H1 (cell line): ENCODE results near the gene SPN. TPM values are rescaled to one million over a fixed set of nuclear protein-coding genes. Genes with fewer than 3 reads are reported as not detected.

Experiments
- CTCF ChIA-PET: fragments of 300-600 bp; sonication (Branson Sonifier 250); formaldehyde crosslinking; loops from one replicate; lab custom pipeline; 2021; ENCODE audit not compliant: partially characterized antibody; lab: Charles Lee
- POLR2A ChIA-PET: fragments of 300-600 bp; sonication (Branson Sonifier 250); formaldehyde crosslinking; loops from one replicate; lab custom pipeline; 2021; ENCODE audit warnings: inconsistent platforms; ENCODE audit not compliant: partially characterized antibody; lab: Charles Lee
- DNase-seq, 2 experiments: peaks; one replicate each; pipeline versions ENCODE4 v3.0.0 to v3.0.0-alpha.2; 2010 to 2022; ENCODE audit warnings: low spot score in 2 of 2, low read depth in 1 of 2, mixed read lengths in 1 of 2
- FAIRE-seq: peaks from 2 replicates; lab custom pipeline; 2011; peaks lifted over from hg19 to GRCh38; lab: Jason Lieb, UNC
- H2AFZ ChIP-seq: 2 replicates; pipeline ENCODE4 v1.8.1; 2012; ENCODE audit warnings: low read length, inconsistent platforms
- H2AK5ac ChIP-seq: 2 replicates; pipeline ENCODE4 v1.6.1; 2013; ENCODE audit warnings: low read depth, low read length
- H2BK120ac ChIP-seq: replicated peaks from 2 replicates; pipeline ENCODE3; 2013; ENCODE audit warnings: low read depth, low read length, inconsistent platforms
- H2BK12ac ChIP-seq: 2 replicates; pipeline ENCODE4 v1.6.1; 2013; ENCODE audit warnings: low read depth, low read length
- H2BK15ac ChIP-seq: 2 replicates; pipeline ENCODE4 v1.6.1; 2013; ENCODE audit warnings: low read length
- H2BK20ac ChIP-seq: 2 replicates; pipeline ENCODE4 v1.6.1; 2013; ENCODE audit warnings: low read length
- H2BK5ac ChIP-seq: 2 replicates; pipeline ENCODE4 v1.6.1; 2013; ENCODE audit warnings: low read depth, low read length
- H3K14ac ChIP-seq: 2 replicates; pipeline ENCODE4 v1.6.1; 2013; ENCODE audit warnings: inconsistent platforms; ENCODE audit not compliant: insufficient read length
- H3K18ac ChIP-seq: 2 replicates; pipeline ENCODE4 v1.6.1; 2013; ENCODE audit warnings: low read length; ENCODE audit errors: extremely low read depth
- H3K23ac ChIP-seq: 2 replicates; pipeline ENCODE4 v1.6.1; 2013; ENCODE audit warnings: inconsistent platforms; ENCODE audit not compliant: insufficient read length
- H3K23me2 ChIP-seq: 2 replicates; pipeline ENCODE4 v1.6.1; 2013; ENCODE audit warnings: low read depth, low read length
- H3K27ac ChIP-seq: 2 replicates; pipeline ENCODE4 v1.6.1; 2011; ENCODE audit warnings: low read depth, low read length, inconsistent platforms
- H3K27me3 ChIP-seq, 4 experiments: replicated peaks in 1 of 4; 1 replicate in 1 of 4; 2 replicates in 3 of 4; pipeline versions ENCODE4 v1.6.1 to v1.8.1; 2011 to 2013; ENCODE audit warnings: low read length in 3 of 4, mild to moderate bottlenecking in 3 of 4, inconsistent platforms in 2 of 4, mixed read lengths in 2 of 4, moderate library complexity in 1 of 4; ENCODE audit not compliant: control insufficient read depth in 3 of 4, insufficient read depth in 3 of 4; ENCODE audit errors: extremely low read depth in 1 of 4
- H3K36me3 ChIP-seq, 4 experiments: 2 replicates each; pipeline versions ENCODE4 v1.6.1 to v1.8.1; 2011 to 2013; ENCODE audit warnings: mild to moderate bottlenecking in 4 of 4, low read length in 3 of 4, moderate library complexity in 2 of 4, control low read depth in 1 of 4, inconsistent platforms in 1 of 4; ENCODE audit not compliant: insufficient read depth in 4 of 4, control insufficient read depth in 2 of 4
- H3K4ac ChIP-seq: replicated peaks from 2 replicates; pipeline ENCODE3; 2013; ENCODE audit warnings: low read length, low read depth, mixed read lengths, inconsistent platforms; ENCODE audit not compliant: insufficient read length
- H3K4me1 ChIP-seq, 4 experiments: replicated peaks in 1 of 4; 1 replicate in 1 of 4; 2 replicates in 3 of 4; pipeline versions ENCODE4 v1.6.1 to v1.8.1; 2011 to 2013; ENCODE audit warnings: low read length in 3 of 4, inconsistent platforms in 2 of 4, mixed read lengths in 1 of 4; ENCODE audit not compliant: insufficient read depth in 4 of 4, control insufficient read depth in 3 of 4
- H3K4me2 ChIP-seq, 2 experiments: 2 replicates each; pipeline versions ENCODE4 v1.6.1 to v1.8.1; 2011 to 2013; ENCODE audit warnings: low read depth in 2 of 2, low read length in 2 of 2, control low read depth in 1 of 2, inconsistent platforms in 1 of 2, mild to moderate bottlenecking in 1 of 2; ENCODE audit not compliant: insufficient read depth in 1 of 2
- H3K4me3 ChIP-seq, 4 experiments: fragments of 200-600, 300-600 bp in 1 of 4; sonication (generic), shearing (Covaris generic), sonication (Bioruptor Twin) in 1 of 4; 2 replicates each; pipeline versions ENCODE4 v1.5.1 to v1.8.1; 2011 to 2016; ENCODE audit warnings: low read length in 4 of 4, low read depth in 3 of 4, control low read depth in 2 of 4, inconsistent platforms in 2 of 4, mild to moderate bottlenecking in 2 of 4, mixed read lengths in 1 of 4, moderate library complexity in 1 of 4; ENCODE audit not compliant: insufficient read depth in 2 of 4; ENCODE audit errors: extremely low read depth in 1 of 4
- H3K56ac ChIP-seq: replicated peaks from 2 replicates; pipeline ENCODE3; 2013; ENCODE audit warnings: low read depth, mild to moderate bottlenecking, mixed read lengths, low read length, inconsistent platforms; ENCODE audit not compliant: insufficient read length
- H3K79me1 ChIP-seq: 2 replicates; pipeline ENCODE4 v1.6.1; 2013; ENCODE audit warnings: low read depth, low read length, control low read depth
- H3K79me2 ChIP-seq, 2 experiments: 2 replicates each; pipeline versions ENCODE4 v1.6.1 to v1.8.1; 2012 to 2013; ENCODE audit warnings: low read length in 2 of 2, mild to moderate bottlenecking in 2 of 2, inconsistent platforms in 1 of 2; ENCODE audit not compliant: insufficient read depth in 2 of 2, control insufficient read depth in 1 of 2
- H3K9ac ChIP-seq, 4 experiments: replicated peaks in 1 of 4; 1 replicate in 1 of 4; 2 replicates in 3 of 4; pipeline versions ENCODE4 v1.6.1 to v1.8.1; 2011 to 2013; ENCODE audit warnings: low read depth in 3 of 4, low read length in 3 of 4, control low read depth in 2 of 4, mild to moderate bottlenecking in 2 of 4, moderate library complexity in 2 of 4, inconsistent platforms in 1 of 4; ENCODE audit errors: extremely low read depth in 1 of 4
- H3K9me3 ChIP-seq, 2 experiments: 2 replicates each; pipeline versions ENCODE4 v1.6.1 to v1.8.1; 2012 to 2013; ENCODE audit warnings: mild to moderate bottlenecking in 2 of 2, moderate library complexity in 2 of 2, control low read depth in 1 of 2, inconsistent platforms in 1 of 2, low read depth in 1 of 2, low read length in 1 of 2, mixed read lengths in 1 of 2; ENCODE audit not compliant: insufficient read depth in 2 of 2
- H4K20me1 ChIP-seq, 2 experiments: replicated peaks in 1 of 2; 2 replicates each; pipeline versions ENCODE3 to v1.8.1; 2011 to 2013; ENCODE audit warnings: inconsistent platforms in 2 of 2, low read length in 2 of 2, mild to moderate bottlenecking in 1 of 2; ENCODE audit not compliant: insufficient read depth in 2 of 2, control insufficient read depth in 1 of 2
- H4K5ac ChIP-seq: 2 replicates; pipeline ENCODE4 v1.6.1; 2013; ENCODE audit warnings: low read length, low read depth, mixed read lengths, inconsistent platforms; ENCODE audit not compliant: insufficient read length
- H4K8ac ChIP-seq: 2 replicates; pipeline ENCODE4 v1.8.0; 2013; ENCODE audit warnings: mild to moderate bottlenecking, moderate library complexity, low read length, inconsistent platforms; ENCODE audit not compliant: insufficient read depth; ENCODE audit errors: extremely low read depth
- H4K91ac ChIP-seq: replicated peaks from 2 replicates; pipeline ENCODE3; 2013; ENCODE audit warnings: low read length, mixed read lengths, inconsistent platforms; ENCODE audit not compliant: insufficient read length
- RFX5 ChIP-seq: IDR thresholded peaks from 2 replicates; pipeline ENCODE4 v1.6.1; 2011; ENCODE audit warnings: low read depth, low read length, improper control_type of control experiment, borderline replicate concordance
- WGBS, 2 experiments: shearing (Covaris generic) in 1 of 2; methylation state at CpG; one replicate each; pipeline versions ENCODE4 v1.1.6 to v1.1.7; 2013 to 2015; ENCODE audit warnings: low lambda C conversion rate in 2 of 2, mixed read lengths in 2 of 2, inconsistent platforms in 1 of 2, low coverage in 1 of 2, missing lambda C conversion rate in 1 of 2; ENCODE audit not compliant: insufficient replicate concordance in 2 of 2, insufficient coverage in 1 of 2, insufficient read length in 1 of 2; ENCODE audit errors: extremely low coverage in 1 of 2, missing lambda C conversion rate in 1 of 2; 5-methylcytosine and 5-hydroxymethylcytosine counted together
- polyA plus RNA-seq, 7 experiments: library from polyadenylated mRNA; depleted of rRNA in 3 of 7; stranded (reverse) in 5 of 7; unstranded in 2 of 7; fragments of >200 nt in 5 of 7; fragments of 200-250 nt in 2 of 7; gene quantifications; 1 replicate in 5 of 7; 2 replicates in 1 of 7; 4 replicates in 1 of 7; pipeline versions ENCODE4 v1.2.1 to v1.2.3, GENCODE V29; 2011 to 2013; ENCODE audit warnings: missing spikeins in 2 of 7, mixed read lengths in 2 of 7
- total RNA-seq: library from RNA; stranded (reverse); fragmentation: NEBNext Ultra II Directional; extraction: Animal tissue kit (Norgen Biotek cat#: 25700); gene quantifications from 2 replicates; pipeline ENCODE4 v1.2.1, GENCODE V29; 2021

The SPN gene
- total and polyA plus RNA-seq, 2 of the 8 experiments (the other 6 are each of a cell fraction or from before 2014, with no cell fraction given) = 1.5 to 1.8 TPM

DNA sequence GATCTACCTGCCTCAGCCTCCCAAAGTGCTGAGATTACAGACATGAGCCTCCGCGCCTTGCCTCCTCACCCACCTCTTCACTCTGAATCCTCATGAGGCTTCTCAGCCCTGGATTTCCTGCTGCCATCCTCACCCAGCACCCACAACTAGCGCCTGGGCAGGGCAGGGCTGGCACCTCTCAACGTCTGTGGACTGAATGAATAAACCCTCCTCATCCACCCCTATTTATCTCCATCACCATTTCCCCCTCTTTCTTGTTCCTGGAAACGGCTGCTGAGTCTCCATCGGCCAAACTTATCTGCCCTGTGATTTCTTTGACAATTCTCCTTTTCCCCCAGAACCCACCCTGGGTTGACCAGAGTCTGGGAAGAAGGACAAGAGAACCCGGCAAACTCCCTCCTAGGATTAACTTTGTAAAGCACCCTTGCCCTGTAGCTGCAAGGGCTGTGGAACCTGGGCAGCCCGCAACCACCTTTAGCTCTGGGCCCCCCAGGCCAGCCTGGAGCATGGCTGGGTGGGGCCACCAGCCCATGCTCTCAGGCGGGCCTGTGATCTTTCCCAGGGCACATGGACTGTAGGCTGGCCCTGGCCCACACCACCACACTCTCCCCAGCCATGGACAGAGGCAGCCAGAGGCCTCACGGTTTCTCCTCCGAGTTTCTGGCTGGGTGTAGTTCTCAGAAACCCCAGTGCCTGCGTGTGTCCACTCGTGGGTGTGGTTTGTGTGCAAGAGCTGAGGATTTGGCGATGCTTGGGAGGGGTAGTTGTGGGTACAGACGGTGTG lies 2.4 kb downstream of the SPN start:
- H2BK120ac ChIP-seq = peak overlapping the region; percentile 54
- no peak overlapping the region for H2BK5ac ChIP-seq
- H3K4me3 ChIP-seq = no peak overlapping the region
- H4K20me1 ChIP-seq = peaks cover 0 to 2% of the 10 kb centered on the region in 2 experiments
- H2BK15ac ChIP-seq = peak overlapping the region; percentile 89; the same call in 1 of the 2 replicates
- peak overlapping the region; percentile 95 for H2BK20ac ChIP-seq
- ChIA-PET POLR2A (interaction anchor here (0.9 to 3.7 kb wide), 6 partner anchors 11 to 44 kb away, joined by 3 to 59 read pairs (median 8); partner anchors contain the start of gene QPRT), CTCF (interaction anchor here (0.7 to 1.6 kb wide), 5 partner anchors 14 to 45 kb away, joined by 3 to 4 read pairs (median 3); partner anchors contain the start of gene QPRT)
- 94% methylated on average over 14 of the region's 15 CpGs; no CpG with 5 or more reads in 1 of the 2 experiments for WGBS, 2 experiments
- no peaks in the 10 kb centered on the region for H3K79me2 ChIP-seq
- peaks cover 0 to 24% (median 18%) of the 10 kb centered on the region in 4 experiments; a peak in 6 of 7 replicates for H3K4me1 ChIP-seq
- 0 out of 2 replicates have a peak, but pooled peaks cover 2% of the 10 kb centered on the region for H3K79me1 ChIP-seq
- no peak for TF ChIP-seq RFX5
- peak overlapping the region in 1 of 2 experiments; percentile 66; a peak in 1 of 4 replicates for H3K4me2 ChIP-seq
- no peaks in the 10 kb centered on the region; a peak in 1 of 7 replicates for H3K27me3 ChIP-seq
- no peak overlapping the region for H4K8ac ChIP-seq
- no peaks in the 10 kb centered on the region; the same call in 1 of the 2 replicates for H3K23me2 ChIP-seq
- H3K4ac ChIP-seq = peak overlapping the region; percentile 71
- H4K5ac ChIP-seq = peak overlapping the region; percentile 13
- peak overlapping the region; percentile 75; the same call in 1 of the 2 replicates for H3K18ac ChIP-seq
- no peak overlapping the region for H3K9ac ChIP-seq
- H4K91ac ChIP-seq = peak overlapping the region; percentile 86
- H3K56ac ChIP-seq = no peak overlapping the region
- no peaks in the 10 kb centered on the region for H3K9me3 ChIP-seq
- H3K14ac ChIP-seq = no peak overlapping the region
- no peak overlapping the region for H3K23ac ChIP-seq
- no peaks in the 10 kb centered on the region for H3K36me3 ChIP-seq
- peak overlapping the region; percentile 42; the same call in 1 of the 2 replicates for H2AFZ ChIP-seq
- DNase-seq (no peak), FAIRE-seq (no peak)
- no peak overlapping the region; the same call in 1 of the 2 replicates for H2AK5ac ChIP-seq
- peak overlapping the region; percentile 97 for H2BK12ac ChIP-seq
- H3K27ac ChIP-seq = no peak overlapping the region
